ENCODE data around the gene ADAMTS16.

GRCh38 chr5:5092149-5092548 is 48.0 kb upstream of the ADAMTS16 start:
- TF ChIP-seq CTCF (conservative IDR thresholded peaks at IDR 0.05 in 1 of 2, IDR thresholded peaks at IDR 0.05 in 1 of 2; ENCODE audit: extremely low read depth in 1 of 2, insufficient read depth in 1 of 2, low read depth in 1 of 2, low read length in 2 of 2) (no peak), EZH2 (IDR thresholded peaks at IDR 0.05; ENCODE audit: borderline replicate concordance, low read length) (no peak)

Measured in mammary epithelial cell (primary cell).